Measurements from ENCODE around the gene ATP8B1.

ATP8B1 gene

GRCh38 chr18:57837917-57838548, 34.9 kb upstream of the ATP8B1 start:
- Histone ChIP-seq H3K9me3 (ENCODE audit: severe bottlenecking) (no peaks in the 10 kb centered on the region), H3K36me3 (ENCODE audit: low read depth) (no peaks in the 10 kb centered on the region), H3K27ac (ENCODE audit: poor library complexity, severe bottlenecking) (no peak overlapping the region), H3K4me3 (ENCODE audit: severe bottlenecking) (no peak overlapping the region), H3K27me3 (ENCODE audit: insufficient read depth, poor library complexity, severe bottlenecking) (no peaks in the 10 kb centered on the region), H3K4me1 (ENCODE audit: insufficient read depth, poor library complexity, severe bottlenecking) (peaks cover 16% of the 10 kb centered on the region)
- no peak for TF ChIP-seq CTCF (IDR thresholded peaks at IDR 0.05; ENCODE audit: poor library complexity, severe bottlenecking)
- no peak for ATAC-seq (ENCODE audit: low read depth)
- no peak for DNase-seq (ENCODE audit: low spot score)

GRCh38 chr18:57836557-57836956, 33.4 kb upstream of the ATP8B1 start:
- Histone ChIP-seq H3K27me3 (ENCODE audit: insufficient read depth, poor library complexity, severe bottlenecking) (no peaks in the 10 kb centered on the region), H3K4me3 (ENCODE audit: severe bottlenecking) (no peak overlapping the region), H3K36me3 (ENCODE audit: low read depth) (no peaks in the 10 kb centered on the region), H3K9me3 (ENCODE audit: severe bottlenecking) (no peaks in the 10 kb centered on the region), H3K4me1 (ENCODE audit: insufficient read depth, poor library complexity, severe bottlenecking) (peaks cover 16% of the 10 kb centered on the region), H3K27ac (ENCODE audit: poor library complexity, severe bottlenecking) (no peak overlapping the region)
- no peak for DNase-seq (ENCODE audit: low spot score)
- no peak for ATAC-seq (ENCODE audit: low read depth)
- TF ChIP-seq CTCF (IDR thresholded peaks at IDR 0.05; ENCODE audit: poor library complexity, severe bottlenecking) = no peak

DNA sequence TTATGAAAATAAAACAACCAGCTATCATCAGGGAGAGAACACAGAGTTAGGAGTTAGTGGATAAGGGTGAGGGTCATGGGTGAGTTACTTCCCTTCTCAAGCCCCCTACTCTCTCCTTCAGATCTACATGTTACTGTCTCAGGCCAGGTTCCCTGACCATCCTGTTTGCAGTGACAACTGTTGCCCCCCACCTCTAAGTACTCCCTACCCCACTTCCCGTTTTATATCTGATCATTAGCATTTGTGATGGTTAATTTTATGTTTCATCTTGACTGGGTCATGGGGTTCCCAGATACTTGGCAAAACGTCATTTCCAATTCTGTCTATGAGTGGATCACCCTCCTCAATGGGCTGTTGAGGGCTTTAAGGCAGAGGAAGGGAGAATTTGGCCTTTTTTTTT, 32.8 kb upstream of the ATP8B1 start:
- DNase-seq (ENCODE audit: low spot score) (no peak), ATAC-seq (ENCODE audit: low read depth) (no peak)
- Histone ChIP-seq H3K4me3 (ENCODE audit: severe bottlenecking) (no peak overlapping the region), H3K4me1 (ENCODE audit: insufficient read depth, poor library complexity, severe bottlenecking) (peaks cover 16% of the 10 kb centered on the region), H3K9me3 (ENCODE audit: severe bottlenecking) (no peaks in the 10 kb centered on the region), H3K27me3 (ENCODE audit: insufficient read depth, poor library complexity, severe bottlenecking) (no peaks in the 10 kb centered on the region), H3K27ac (ENCODE audit: poor library complexity, severe bottlenecking) (no peak overlapping the region), H3K36me3 (ENCODE audit: low read depth) (no peaks in the 10 kb centered on the region)
- TF ChIP-seq CTCF (IDR thresholded peaks at IDR 0.05; ENCODE audit: poor library complexity, severe bottlenecking) = no peak

- peaks cover 7% of the 10 kb centered on the region for H3K4me1 ChIP-seq (ENCODE audit: insufficient read depth, poor library complexity, severe bottlenecking)
- no peak overlapping the region for H3K4me3 ChIP-seq (ENCODE audit: severe bottlenecking)
- ATAC-seq (ENCODE audit: low read depth) = no peak
- H3K36me3 ChIP-seq (ENCODE audit: low read depth) = no peaks in the 10 kb centered on the region
- H3K27me3 ChIP-seq (ENCODE audit: insufficient read depth, poor library complexity, severe bottlenecking) = no peaks in the 10 kb centered on the region
- H3K9me3 ChIP-seq (ENCODE audit: severe bottlenecking) = no peaks in the 10 kb centered on the region
- H3K27ac ChIP-seq (ENCODE audit: poor library complexity, severe bottlenecking) = no peak overlapping the region
- no peak for TF ChIP-seq CTCF (IDR thresholded peaks at IDR 0.05; ENCODE audit: poor library complexity, severe bottlenecking)
- DNase-seq (ENCODE audit: low spot score) = no peak
These were observed 31.5 kb upstream of the ATP8B1 start for GRCh38 chr18:57834616-57835015.

DNA sequence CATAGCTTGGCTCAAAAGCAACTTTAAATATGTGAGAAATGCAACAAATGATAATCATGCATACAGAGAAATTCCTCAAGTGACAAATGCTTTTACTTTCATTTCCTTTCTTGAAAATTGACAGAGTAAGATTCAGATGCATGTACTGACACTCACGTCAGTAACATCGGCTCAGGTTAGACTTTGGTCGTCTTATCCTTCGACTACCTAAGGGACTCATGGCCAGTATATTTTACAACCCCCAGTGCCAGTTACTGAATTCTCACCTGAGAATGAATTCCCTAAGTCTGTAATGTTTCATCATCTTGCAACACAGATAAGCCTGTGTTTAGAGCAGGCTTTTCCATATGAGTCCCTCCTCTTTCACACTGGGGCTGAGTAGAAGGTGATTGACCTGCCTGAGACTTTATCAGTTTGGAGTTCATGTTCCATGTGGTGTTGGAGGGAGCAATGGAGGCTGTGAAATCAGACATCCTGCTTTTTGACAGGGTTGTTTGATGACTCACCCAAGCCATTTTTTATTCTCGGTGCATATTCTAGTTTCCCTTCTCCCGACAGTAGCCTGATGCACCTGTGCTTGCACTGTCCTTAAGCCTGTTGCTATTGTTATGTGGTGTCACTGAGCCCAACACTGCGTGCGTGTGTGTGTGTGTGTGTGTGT, 30.5 kb upstream of the ATP8B1 start:
- ATAC-seq (ENCODE audit: low read depth) = peak; percentile 58; the same call in 2 of the 3 replicates
- H3K4me1 ChIP-seq (ENCODE audit: insufficient read depth, poor library complexity, severe bottlenecking) = peaks cover 3% of the 10 kb centered on the region
- TF ChIP-seq CTCF (IDR thresholded peaks at IDR 0.05; ENCODE audit: poor library complexity, severe bottlenecking) = no peak
- no peaks in the 10 kb centered on the region for H3K36me3 ChIP-seq (ENCODE audit: low read depth)
- no peak for DNase-seq (ENCODE audit: low spot score)
- no peak overlapping the region for H3K4me3 ChIP-seq (ENCODE audit: severe bottlenecking)
- no peaks in the 10 kb centered on the region for H3K9me3 ChIP-seq (ENCODE audit: severe bottlenecking)
- H3K27me3 ChIP-seq (ENCODE audit: insufficient read depth, poor library complexity, severe bottlenecking) = no peaks in the 10 kb centered on the region
- no peak overlapping the region for H3K27ac ChIP-seq (ENCODE audit: poor library complexity, severe bottlenecking)
